H7 (cell line): ENCODE results near the gene RET. TPM values are rescaled to one million over a fixed set of nuclear protein-coding genes. Genes with fewer than 3 reads are reported as not detected.

Source experiments
- DNase-seq: peaks from one replicate; pipeline ENCODE4 v3.0.0; 2012
- H3K27me3 ChIP-seq: 2 replicates; pipeline ENCODE4 v1.6.0; 2011; ENCODE audit warnings: mild to moderate bottlenecking, low read length; ENCODE audit not compliant: control insufficient read depth, insufficient read depth
- H3K36me3 ChIP-seq: replicated peaks from 2 replicates; pipeline ENCODE4 v1.5.1; 2011; ENCODE audit warnings: low read length; ENCODE audit not compliant: control insufficient read depth, insufficient read depth
- H3K4me3 ChIP-seq: 2 replicates; pipeline ENCODE4 v1.5.1; 2011; ENCODE audit warnings: low read depth, mild to moderate bottlenecking, control low read depth, low read length, moderate library complexity; ENCODE audit not compliant: insufficient read depth
- total RNA-seq: library from RNA; depleted of rRNA; stranded (reverse); fragments of >200 nt; shearing (Covaris generic); gene quantifications from 2 replicates; pipeline ENCODE4 v1.2.3, GENCODE V29; 2014

The RET gene
- total RNA-seq, 1 experiment from 2014 or later = 16.0 TPM

- Histone ChIP-seq H3K36me3 (no peaks in the 10 kb centered on the region), H3K27me3 (peaks cover 38% of the 10 kb centered on the region), H3K4me3 (no peak overlapping the region)
- DNase-seq = no peak
Observed at GRCh38 chr10:43074827-43075611, 1.9 kb upstream of the RET start.

- peak; percentile 87 for DNase-seq
- H3K27me3 ChIP-seq = peaks cover 38% of the 10 kb centered on the region
- no peak overlapping the region; the same call in 1 of the 2 replicates for H3K4me3 ChIP-seq
Observed at GRCh38 chr10:43075612-43076003, 1.3 kb upstream of the RET start.

GRCh38 chr10:43076311-43076875 lies 476 bp upstream of the RET start:
- Histone ChIP-seq H3K36me3 (no peaks in the 10 kb centered on the region), H3K27me3 (peaks cover 38% of the 10 kb centered on the region), H3K4me3 (peak overlapping the region; percentile 63)
- DNase-seq = peak; percentile 88

More at GRCh38 chr10:43075612-43076003, 1.3 kb upstream of the RET start:
- H3K36me3 ChIP-seq = no peaks in the 10 kb centered on the region

- H3K4me3 ChIP-seq = peak overlapping the region; percentile 66
- H3K27me3 ChIP-seq = peaks cover 38% of the 10 kb centered on the region
- DNase-seq = peak; percentile 89
Observed at GRCh38 chr10:43077421-43078171, 727 bp downstream of the RET start.

GRCh38 chr10:43078175-43078985 lies 1.5 kb downstream of the RET start:
- H3K27me3 ChIP-seq = peaks cover 38% of the 10 kb centered on the region
- H3K4me3 ChIP-seq = peak overlapping the region; percentile 66
- H3K36me3 ChIP-seq = no peaks in the 10 kb centered on the region
- peak; percentile 68 for DNase-seq

More at GRCh38 chr10:43077421-43078171, 727 bp downstream of the RET start:
- no peaks in the 10 kb centered on the region for H3K36me3 ChIP-seq

- H3K36me3 ChIP-seq = no peaks in the 10 kb centered on the region
- H3K4me3 ChIP-seq = no peak overlapping the region
- peaks cover 38% of the 10 kb centered on the region for H3K27me3 ChIP-seq
- DNase-seq = peak; percentile 96
Observed at GRCh38 chr10:43078986-43079273, 2.1 kb downstream of the RET start.

GRCh38 chr10:43079856-43080255 lies 3.0 kb downstream of the RET start:
- Histone ChIP-seq H3K4me3 (no peak overlapping the region), H3K36me3 (no peaks in the 10 kb centered on the region), H3K27me3 (peaks cover 38% of the 10 kb centered on the region)
- no peak for DNase-seq

GRCh38 chr10:43082087-43082486 lies 5.2 kb downstream of the RET start:
- H3K27me3 ChIP-seq = peaks cover 21% of the 10 kb centered on the region
- H3K36me3 ChIP-seq = no peaks in the 10 kb centered on the region
- H3K4me3 ChIP-seq = no peak overlapping the region
- DNase-seq = no peak

- no peak for DNase-seq
- no peaks in the 10 kb centered on the region for H3K36me3 ChIP-seq
- H3K4me3 ChIP-seq = no peak overlapping the region
- peaks cover 14% of the 10 kb centered on the region for H3K27me3 ChIP-seq
Observed at GRCh38 chr10:43082746-43083145, 5.9 kb downstream of the RET start.

GRCh38 chr10:43083764-43084163 lies 6.9 kb downstream of the RET start:
- Histone ChIP-seq H3K36me3 (no peaks in the 10 kb centered on the region), H3K4me3 (no peak overlapping the region), H3K27me3 (peaks cover 4% of the 10 kb centered on the region)
- DNase-seq = no peak

GRCh38 chr10:43084812-43085211 lies 7.9 kb downstream of the RET start:
- no peaks in the 10 kb centered on the region for H3K36me3 ChIP-seq
- H3K27me3 ChIP-seq = no peaks in the 10 kb centered on the region
- no peak overlapping the region for H3K4me3 ChIP-seq
- no peak for DNase-seq

- no peaks in the 10 kb centered on the region for H3K27me3 ChIP-seq
- no peak for DNase-seq
- no peaks in the 10 kb centered on the region for H3K36me3 ChIP-seq
- no peak overlapping the region for H3K4me3 ChIP-seq
Observed at GRCh38 chr10:43086321-43086942, 9.6 kb downstream of the RET start.

GRCh38 chr10:43089519-43089918 lies 12.7 kb downstream of the RET start:
- DNase-seq = no peak
- no peaks in the 10 kb centered on the region for H3K36me3 ChIP-seq
- H3K27me3 ChIP-seq = no peaks in the 10 kb centered on the region
- H3K4me3 ChIP-seq = no peak overlapping the region

- DNase-seq = no peak
- Histone ChIP-seq H3K4me3 (no peak overlapping the region), H3K27me3 (no peaks in the 10 kb centered on the region), H3K36me3 (no peaks in the 10 kb centered on the region)
Observed at GRCh38 chr10:43090188-43090587, 13.3 kb downstream of the RET start.
